ENCODE data around the gene EEFSEC. TPM values are rescaled to one million over a fixed set of nuclear protein-coding genes. Genes with fewer than 3 reads are reported as not detected.

EEFSEC gene
- total and polyA plus RNA-seq, 2 of the 8 experiments (the other 6 are each of a cell fraction or from before 2014, with no cell fraction given), result 13.1 to 19.8 TPM

DNA sequence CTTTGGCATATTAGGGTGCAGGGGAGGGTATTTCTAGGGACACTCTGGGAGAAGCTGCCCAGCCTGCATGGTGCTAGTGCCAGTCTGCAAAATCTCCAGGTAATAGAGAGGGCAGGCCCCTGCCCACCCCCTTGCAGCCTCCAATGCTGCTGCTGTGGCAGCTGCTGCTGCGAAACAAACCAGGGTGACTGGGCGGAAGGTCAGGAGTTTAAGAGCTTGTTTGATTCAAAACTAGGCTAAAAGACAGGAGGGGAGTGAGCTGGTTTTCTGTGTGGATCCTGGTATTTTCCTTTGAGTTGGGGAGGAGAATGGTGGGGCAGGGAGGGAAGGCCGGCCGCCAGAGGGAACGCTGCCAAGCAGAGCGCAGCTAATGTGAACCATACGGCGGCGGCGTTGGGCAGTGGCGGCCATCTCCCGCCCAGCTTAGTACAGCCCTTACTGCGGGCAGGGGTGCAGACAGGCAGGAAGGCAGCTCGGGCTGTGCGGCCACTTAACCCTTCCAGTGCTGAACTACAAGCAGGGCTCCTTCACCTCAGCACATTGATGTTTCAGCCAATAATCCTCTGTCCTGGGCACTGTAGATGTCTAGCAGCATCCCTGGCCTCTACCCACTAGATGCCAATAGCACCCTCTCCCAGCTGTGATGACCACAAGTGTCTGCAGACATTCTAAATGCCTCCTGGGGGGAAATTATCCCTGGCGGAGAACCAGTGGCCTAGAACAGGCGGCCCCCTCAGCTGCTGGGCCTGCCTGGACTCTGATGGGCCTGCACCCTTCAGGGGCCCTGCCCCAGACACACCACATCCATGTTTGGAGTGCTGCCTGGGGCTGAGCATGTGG is 125.7 kb downstream of the EEFSEC start:
- Histone ChIP-seq H2BK15ac (ENCODE audit: low read length) (0 out of 2 replicates have a peak overlapping the region, but pooled peaks have one; percentile 89), H3K4me2 (ENCODE audit: insufficient read depth in 1 of 2, low read depth in 2 of 2, low read length in 2 of 2) (peak overlapping the region; percentile 14 to 26; a peak in 2 of 4 replicates), H4K5ac (ENCODE audit: insufficient read length, low read depth, low read length) (peak overlapping the region; percentile 18), H3K36me3 (ENCODE audit: control insufficient read depth in 2 of 4, insufficient read depth in 4 of 4, low read length in 3 of 4) (no peaks in the 10 kb centered on the region), H3K27ac (ENCODE audit: low read depth, low read length) (no peak overlapping the region), H3K4me3 (ENCODE audit: extremely low read depth in 1 of 4, insufficient read depth in 2 of 4, low read depth in 3 of 4, low read length in 4 of 4) (no peak overlapping the region), H3K4me1 (replicated peaks in 1 of 4; ENCODE audit: control insufficient read depth in 3 of 4, insufficient read depth in 4 of 4, low read length in 3 of 4) (peaks cover 31 to 75% (median 47%) of the 10 kb centered on the region in 4 experiments), H2AK5ac (ENCODE audit: low read depth, low read length) (no peak overlapping the region), H4K8ac (ENCODE audit: extremely low read depth, insufficient read depth, low read length) (peak overlapping the region; percentile 29; the same call in 1 of the 2 replicates), H3K9me3 (ENCODE audit: insufficient read depth in 2 of 2, low read depth in 1 of 2, low read length in 1 of 2) (no peaks in the 10 kb centered on the region), H2BK5ac (ENCODE audit: low read depth, low read length) (peak overlapping the region; percentile 40; the same call in 1 of the 2 replicates), H4K20me1 (replicated peaks in 1 of 2; ENCODE audit: control insufficient read depth in 1 of 2, insufficient read depth in 2 of 2, low read length in 2 of 2) (no peaks in the 10 kb centered on the region), H3K79me1 (ENCODE audit: low read depth, low read length) (no peaks in the 10 kb centered on the region), H3K4ac (replicated peaks; ENCODE audit: insufficient read length, low read depth, low read length) (peak overlapping the region; percentile 70), H3K56ac (replicated peaks; ENCODE audit: insufficient read length, low read depth, low read length) (no peak overlapping the region), H3K23ac (ENCODE audit: insufficient read length) (no peak overlapping the region), H3K79me2 (ENCODE audit: control insufficient read depth in 1 of 2, insufficient read depth in 2 of 2, low read length in 2 of 2) (no peaks in the 10 kb centered on the region), H2BK120ac (replicated peaks; ENCODE audit: low read depth, low read length) (no peak overlapping the region), H3K23me2 (ENCODE audit: low read depth, low read length) (no peaks in the 10 kb centered on the region), H3K9ac (replicated peaks in 1 of 4; ENCODE audit: extremely low read depth in 1 of 4, low read depth in 3 of 4, low read length in 3 of 4) (no peak overlapping the region), H4K91ac (replicated peaks; ENCODE audit: insufficient read length, low read length) (peak overlapping the region; percentile 49), H2BK12ac (ENCODE audit: low read depth, low read length) (peak overlapping the region; percentile 97; the same call in 1 of the 2 replicates), H3K14ac (ENCODE audit: insufficient read length) (no peak overlapping the region), H2BK20ac (ENCODE audit: low read length) (peak overlapping the region; percentile 17; the same call in 1 of the 2 replicates), H3K27me3 (replicated peaks in 1 of 4; ENCODE audit: control insufficient read depth in 3 of 4, extremely low read depth in 1 of 4, insufficient read depth in 3 of 4, low read length in 3 of 4) (peaks cover 0 to 12% (median 7%) of the 10 kb centered on the region in 4 experiments; a peak in 3 of 7 replicates), H2AFZ (ENCODE audit: low read length) (no peak overlapping the region), H3K18ac (ENCODE audit: extremely low read depth, low read length) (peak overlapping the region; percentile 55)
- peak in 1 of 2 experiments; percentile 59 for DNase-seq (ENCODE audit: low read depth in 1 of 2, low spot score in 2 of 2)
- ChIA-PET POLR2A (ENCODE audit: partially characterized antibody) (no interaction called here), CTCF (ENCODE audit: partially characterized antibody) (interaction anchor here (0.6 to 2.4 kb wide), 20 partner anchors 8 to 293 kb away, joined by 3 to 14 read pairs (median 3); no protein-coding TSS in a partner anchor)
- WGBS, 2 experiments (ENCODE audit: extremely low coverage in 1 of 2, insufficient coverage in 1 of 2, insufficient read length in 1 of 2, insufficient replicate concordance in 2 of 2, low coverage in 1 of 2, low lambda C conversion rate in 2 of 2, missing lambda C conversion rate in 1 of 2), result 73% methylated on average over 15 of the region's 17 CpGs; no CpG with 5 or more reads in 1 of the 2 experiments
- FAIRE-seq, result no peak
- TF ChIP-seq ZNF274 (IDR thresholded peaks at IDR 0.05; ENCODE audit: borderline replicate concordance, extremely low read depth, low read length) (no peak), RAD21 (IDR thresholded peaks at IDR 0.05 in 1 of 2, conservative IDR thresholded peaks at IDR 0.05 in 1 of 2; ENCODE audit: low read depth in 2 of 2, low read length in 2 of 2) (peak in 1 of 2 experiments; percentile 17; a peak in 1 of 4 replicates), TEAD4 (IDR thresholded peaks at IDR 0.05; ENCODE audit: low read depth, low read length) (no peak), RFX5 (IDR thresholded peaks at IDR 0.05; ENCODE audit: borderline replicate concordance, low read depth, low read length) (no peak), BCL11A (IDR thresholded peaks at IDR 0.05; ENCODE audit: low read depth in 2 of 2, low read length in 2 of 2) (no peak), MAFK (IDR thresholded peaks at IDR 0.05; ENCODE audit: low read depth, low read length) (no peak), GTF2F1 (IDR thresholded peaks at IDR 0.05; ENCODE audit: borderline replicate concordance, low read depth, low read length) (no peak)
- TF ChIP-seq, protein P1, sequence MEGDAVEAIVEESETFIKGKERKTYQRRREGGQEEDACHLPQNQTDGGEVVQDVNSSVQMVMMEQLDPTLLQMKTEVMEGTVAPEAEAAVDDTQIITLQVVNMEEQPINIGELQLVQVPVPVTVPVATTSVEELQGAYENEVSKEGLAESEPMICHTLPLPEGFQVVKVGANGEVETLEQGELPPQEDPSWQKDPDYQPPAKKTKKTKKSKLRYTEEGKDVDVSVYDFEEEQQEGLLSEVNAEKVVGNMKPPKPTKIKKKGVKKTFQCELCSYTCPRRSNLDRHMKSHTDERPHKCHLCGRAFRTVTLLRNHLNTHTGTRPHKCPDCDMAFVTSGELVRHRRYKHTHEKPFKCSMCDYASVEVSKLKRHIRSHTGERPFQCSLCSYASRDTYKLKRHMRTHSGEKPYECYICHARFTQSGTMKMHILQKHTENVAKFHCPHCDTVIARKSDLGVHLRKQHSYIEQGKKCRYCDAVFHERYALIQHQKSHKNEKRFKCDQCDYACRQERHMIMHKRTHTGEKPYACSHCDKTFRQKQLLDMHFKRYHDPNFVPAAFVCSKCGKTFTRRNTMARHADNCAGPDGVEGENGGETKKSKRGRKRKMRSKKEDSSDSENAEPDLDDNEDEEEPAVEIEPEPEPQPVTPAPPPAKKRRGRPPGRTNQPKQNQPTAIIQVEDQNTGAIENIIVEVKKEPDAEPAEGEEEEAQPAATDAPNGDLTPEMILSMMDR (IDR thresholded peaks at IDR 0.05; ENCODE audit: control extremely low read depth in 1 of 3, insufficient read depth in 1 of 3, low read depth in 1 of 3, low read length in 3 of 3), result peak in 2 of 3 experiments; percentile 4 to 12; a peak in 1 of 4 replicates
